Neuronal stem cell (in vitro differentiated cells): ENCODE measurements around the gene IVD.

Source experiments
- DNase-seq: peaks from one replicate; pipeline ENCODE4 v3.0.0-alpha.2; 2013; ENCODE audit warnings: low spot score
- H2AFZ ChIP-seq: one replicate; pipeline ENCODE4 v1.6.1; 2013; ENCODE audit warnings: mild to moderate bottlenecking, low read length, inconsistent platforms
- H2AK5ac ChIP-seq: 2 replicates; pipeline ENCODE4 v1.6.1; 2013; ENCODE audit warnings: low read depth, mild to moderate bottlenecking, inconsistent platforms, low read length, moderate library complexity, mixed read lengths
- H2BK120ac ChIP-seq: 2 replicates; pipeline ENCODE4 v1.6.1; 2013; ENCODE audit warnings: low read depth, mild to moderate bottlenecking, inconsistent platforms, low read length, moderate library complexity, mixed read lengths
- H2BK12ac ChIP-seq: one replicate; pipeline ENCODE4 v1.6.1; 2013; ENCODE audit warnings: low read length, inconsistent platforms
- H2BK15ac ChIP-seq: 2 replicates; pipeline ENCODE4 v1.6.1; 2013; ENCODE audit warnings: mild to moderate bottlenecking, low read length, inconsistent platforms, mixed read lengths
- H2BK5ac ChIP-seq: one replicate; pipeline ENCODE4 v1.6.1; 2013; ENCODE audit warnings: inconsistent platforms, mild to moderate bottlenecking, low read length, moderate library complexity
- H3K14ac ChIP-seq: one replicate; pipeline ENCODE4 v1.6.1; 2013; ENCODE audit warnings: low read length, inconsistent platforms
- H3K18ac ChIP-seq: 2 replicates; pipeline ENCODE4 v1.6.1; 2013; ENCODE audit warnings: low read length, inconsistent platforms
- H3K23ac ChIP-seq: 2 replicates; pipeline ENCODE4 v1.6.1; 2013; ENCODE audit warnings: low read depth, mild to moderate bottlenecking, mixed read lengths, low read length, inconsistent platforms; ENCODE audit not compliant: poor library complexity
- H3K27ac ChIP-seq: replicated peaks from 3 replicates; pipeline ENCODE4 v1.5.1; 2013; ENCODE audit warnings: low read length, inconsistent platforms
- H3K27me3 ChIP-seq, 3 experiments: 2 replicates each; pipeline ENCODE4 v1.6.1; 2013; ENCODE audit warnings: low read length in 3 of 3, mild to moderate bottlenecking in 2 of 3, inconsistent platforms in 1 of 3, low read depth in 1 of 3, mixed read lengths in 1 of 3, moderate library complexity in 1 of 3; ENCODE audit not compliant: control insufficient read depth in 3 of 3, insufficient read depth in 3 of 3
- H3K36me3 ChIP-seq, 2 donors: replicated peaks in 1 of 2; 2 replicates each; pipeline ENCODE4 v1.6.1; 2013; ENCODE audit warnings: low read length in 2 of 2; ENCODE audit not compliant: control insufficient read depth in 2 of 2, insufficient read depth in 2 of 2
- H3K4ac ChIP-seq: 2 replicates; pipeline ENCODE4 v1.6.1; 2013; ENCODE audit warnings: inconsistent platforms, mild to moderate bottlenecking, low read length, moderate library complexity
- H3K4me1 ChIP-seq, 2 donors: 1 replicate in 1 of 2; 2 replicates in 1 of 2; pipeline ENCODE4 v1.6.1; 2013; ENCODE audit warnings: low read length in 2 of 2, low read depth in 1 of 2; ENCODE audit not compliant: control insufficient read depth in 2 of 2, insufficient read depth in 1 of 2
- H3K4me2 ChIP-seq: one replicate; pipeline ENCODE4 v1.6.1; 2013; ENCODE audit warnings: mild to moderate bottlenecking, low read length, inconsistent platforms; ENCODE audit not compliant: insufficient read depth, poor library complexity, severe bottlenecking
- H3K4me3 ChIP-seq, 2 donors: 2 replicates each; pipeline ENCODE4 v1.5.1; 2013; ENCODE audit warnings: low read length in 2 of 2, mild to moderate bottlenecking in 2 of 2, inconsistent platforms in 1 of 2, moderate library complexity in 1 of 2
- H3K79me1 ChIP-seq: one replicate; pipeline ENCODE4 v1.6.1; 2013; ENCODE audit warnings: low read depth, mild to moderate bottlenecking, inconsistent platforms, low read length, moderate library complexity
- H3K9ac ChIP-seq: one replicate; pipeline ENCODE4 v1.6.1; 2013; ENCODE audit warnings: mild to moderate bottlenecking, low read depth, low read length, inconsistent platforms; ENCODE audit not compliant: poor library complexity
- H3K9me3 ChIP-seq, 2 donors: replicated peaks in 1 of 2; 2 replicates each; pipeline versions ENCODE3 to v1.6.1; 2013; ENCODE audit warnings: low read length in 2 of 2, mild to moderate bottlenecking in 2 of 2, inconsistent platforms in 1 of 2, low read depth in 1 of 2, mixed read lengths in 1 of 2, moderate library complexity in 1 of 2; ENCODE audit not compliant: control insufficient read depth in 2 of 2, insufficient read depth in 1 of 2
- H4K8ac ChIP-seq: one replicate; pipeline ENCODE4 v1.6.1; 2013; ENCODE audit warnings: low read depth, mild to moderate bottlenecking, inconsistent platforms, low read length, moderate library complexity
- H4K91ac ChIP-seq: one replicate; pipeline ENCODE4 v1.6.1; 2013; ENCODE audit warnings: low read length, low read depth, mild to moderate bottlenecking, inconsistent platforms; ENCODE audit not compliant: poor library complexity
- WGBS, 2 donors: extraction: QIAGEN DNeasy Blood & Tissue Kit; methylation state at CpG; one replicate each; pipeline ENCODE4 v1.1.7; 2013; ENCODE audit warnings: missing lambda C conversion rate in 2 of 2, mixed read lengths in 1 of 2; ENCODE audit not compliant: insufficient read length in 2 of 2, insufficient replicate concordance in 1 of 2; ENCODE audit errors: extremely low coverage in 2 of 2; 5-methylcytosine and 5-hydroxymethylcytosine counted together

Gene IVD

DNA sequence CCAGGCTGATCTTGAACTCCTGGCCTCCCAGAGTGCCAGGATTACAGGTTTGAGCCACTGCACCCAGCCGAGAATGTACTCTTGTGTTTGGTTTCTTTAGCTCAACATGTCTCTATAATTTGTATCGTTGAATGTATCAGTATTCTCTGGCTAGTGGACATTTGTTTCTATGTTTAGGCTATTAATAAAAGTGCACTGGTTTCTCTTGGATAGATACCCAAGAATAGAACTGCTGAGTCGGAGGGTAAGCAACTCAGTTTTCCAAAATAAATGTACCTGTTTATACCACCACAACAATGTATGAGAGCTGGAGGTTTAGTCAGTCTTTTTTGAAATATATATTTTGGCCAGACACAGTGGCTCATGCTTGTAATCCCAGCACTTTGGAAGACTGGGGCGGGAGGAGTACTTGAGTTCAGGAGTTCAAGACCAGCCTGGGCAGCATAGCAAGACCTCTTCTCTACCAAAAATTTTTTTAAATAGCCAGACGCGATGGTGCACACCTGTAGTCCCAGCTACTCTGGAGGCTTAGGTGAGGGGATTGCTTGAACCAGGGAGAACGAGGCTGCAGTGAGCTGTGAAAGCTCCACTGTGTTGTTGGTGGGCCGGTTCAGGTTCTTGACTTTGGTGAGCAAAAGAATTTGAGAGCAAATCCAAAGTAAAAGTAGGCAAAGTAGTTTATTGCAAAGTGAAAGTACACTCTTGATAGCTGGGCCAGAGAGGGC is 7.7 kb upstream of the IVD start:
- no peak overlapping the region for H3K27ac ChIP-seq
- no peak overlapping the region for H3K23ac ChIP-seq
- no peak overlapping the region for H3K14ac ChIP-seq
- H3K4ac ChIP-seq: no peak overlapping the region
- H3K9ac ChIP-seq: no peak overlapping the region
- H4K91ac ChIP-seq: no peak overlapping the region
- no peak overlapping the region for H3K18ac ChIP-seq
- no peak overlapping the region for H4K8ac ChIP-seq
- H3K79me1 ChIP-seq: no peaks in the 10 kb centered on the region
- peaks cover 11 to 26% of the 10 kb centered on the region in 2 donors for H3K36me3 ChIP-seq
- no peak overlapping the region for H2BK12ac ChIP-seq
- no peaks in the 10 kb centered on the region for H3K9me3 ChIP-seq
- no peak overlapping the region for H2AK5ac ChIP-seq
- no CpG with 5 or more reads among the region's 8 CpGs for WGBS, 2 donors
- DNase-seq: no peak
- no peaks in the 10 kb centered on the region for H3K4me1 ChIP-seq
- H3K27me3 ChIP-seq: no peaks in the 10 kb centered on the region
- H2BK5ac ChIP-seq: no peak overlapping the region
- no peak overlapping the region for H3K4me3 ChIP-seq
- H3K4me2 ChIP-seq: no peak overlapping the region
- no peak overlapping the region for H2AFZ ChIP-seq
- no peak overlapping the region for H2BK120ac ChIP-seq
- no peak overlapping the region for H2BK15ac ChIP-seq

DNA sequence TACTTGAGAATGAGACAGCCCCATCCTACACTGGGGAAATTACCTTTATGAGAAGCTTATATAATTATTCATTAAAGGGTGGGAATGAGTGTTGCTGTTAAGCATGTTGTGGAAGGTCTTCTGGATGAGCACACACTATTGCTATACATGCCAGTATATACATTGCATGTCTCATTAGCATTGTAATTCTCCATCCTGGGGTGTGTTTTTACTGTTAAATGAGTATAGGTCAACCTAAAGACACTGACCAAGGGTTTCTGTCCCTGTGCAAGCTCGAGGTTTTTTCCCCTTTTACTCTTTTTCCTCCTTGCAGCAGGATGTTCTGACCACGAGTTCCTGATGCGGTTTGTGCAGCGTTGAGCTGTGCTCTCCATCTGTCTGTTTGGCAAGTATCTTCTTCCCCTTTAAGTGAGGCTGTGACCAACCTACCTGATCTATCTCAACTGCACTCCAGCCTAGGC is 7.2 kb upstream of the IVD start:
- DNase-seq: no peak
- no peak overlapping the region for H3K14ac ChIP-seq
- H3K9ac ChIP-seq: no peak overlapping the region
- no peak overlapping the region for H4K8ac ChIP-seq
- H3K4me2 ChIP-seq: no peak overlapping the region
- no peak overlapping the region for H2BK120ac ChIP-seq
- no peak overlapping the region for H2AFZ ChIP-seq
- no peak overlapping the region for H2AK5ac ChIP-seq
- no peak overlapping the region for H2BK5ac ChIP-seq
- H3K23ac ChIP-seq: no peak overlapping the region
- H3K79me1 ChIP-seq: no peaks in the 10 kb centered on the region
- H3K27ac ChIP-seq: no peak overlapping the region
- H3K4ac ChIP-seq: no peak overlapping the region
- H2BK15ac ChIP-seq: no peak overlapping the region
- H3K4me3 ChIP-seq: no peak overlapping the region
- no peaks in the 10 kb centered on the region for H3K4me1 ChIP-seq
- no peaks in the 10 kb centered on the region for H3K9me3 ChIP-seq
- no CpG with 5 or more reads among the region's 4 CpGs for WGBS, 2 donors
- no peaks in the 10 kb centered on the region for H3K27me3 ChIP-seq
- no peak overlapping the region for H4K91ac ChIP-seq
- H3K18ac ChIP-seq: no peak overlapping the region
- peaks cover 7 to 20% of the 10 kb centered on the region in 2 donors for H3K36me3 ChIP-seq
- H2BK12ac ChIP-seq: no peak overlapping the region

DNA sequence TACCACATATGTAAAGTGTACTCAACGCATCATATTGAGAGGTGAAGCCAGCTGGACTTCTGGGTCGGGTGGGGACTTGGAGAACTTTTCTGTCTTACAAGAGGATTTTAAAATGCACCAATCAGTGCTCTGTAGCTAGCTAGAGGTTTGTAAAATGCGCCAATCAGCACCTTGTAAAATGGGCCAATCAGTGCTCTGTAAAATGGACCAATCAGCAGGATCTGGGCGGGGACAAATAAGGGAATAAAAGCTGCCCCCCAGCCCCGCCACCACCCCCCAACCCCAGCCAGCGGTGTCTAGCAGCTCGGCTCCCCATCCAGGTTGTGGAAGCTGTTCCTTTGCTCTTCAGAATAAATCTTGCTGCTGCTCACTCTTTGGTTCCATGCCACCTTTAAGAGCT is 6.2 kb upstream of the IVD start:
- Histone ChIP-seq H3K14ac (no peak overlapping the region), H3K4me1 (no peaks in the 10 kb centered on the region)

DNA sequence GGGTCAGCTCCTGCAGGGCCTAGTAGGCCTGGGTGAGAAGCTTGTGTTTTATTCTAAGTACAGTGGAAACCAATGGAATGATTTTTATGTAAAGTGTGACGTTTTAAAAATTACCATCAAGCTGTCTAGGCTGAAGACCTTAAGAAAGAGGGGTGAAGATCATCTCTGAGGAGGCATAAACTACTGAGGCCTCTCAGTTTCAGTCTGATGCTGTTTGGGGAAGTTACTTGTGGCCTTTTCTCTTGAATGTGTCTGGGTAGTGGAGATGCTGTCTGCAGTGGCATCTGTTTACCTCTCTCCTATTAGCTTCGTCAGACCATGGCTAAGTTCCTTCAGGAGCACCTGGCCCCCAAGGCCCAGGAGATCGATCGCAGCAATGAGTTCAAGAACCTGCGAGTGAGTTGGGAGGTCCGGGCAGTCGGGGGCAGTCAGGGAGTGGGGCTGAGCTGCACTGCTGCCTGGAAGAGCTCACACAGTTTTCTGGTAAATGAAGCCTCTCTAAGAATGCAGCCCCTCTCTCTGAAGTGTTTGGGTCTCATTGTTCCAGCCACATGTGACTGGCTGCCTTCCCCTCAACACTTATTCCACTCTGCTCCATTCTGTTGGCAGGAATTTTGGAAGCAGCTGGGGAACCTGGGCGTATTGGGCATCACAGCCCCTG is 1.9 kb downstream of the IVD start:
- Histone ChIP-seq H2BK15ac (no peak overlapping the region), H2BK5ac (no peak overlapping the region), H4K8ac (no peak overlapping the region), H3K4ac (no peak overlapping the region), H3K36me3 (peaks cover 33 to 52% of the 10 kb centered on the region in 2 donors), H3K27me3 (no peaks in the 10 kb centered on the region), H3K18ac (no peak overlapping the region), H3K27ac (no peak overlapping the region), H3K79me1 (peaks cover 5% of the 10 kb centered on the region), H3K4me1 (peaks cover 1 to 6% of the 10 kb centered on the region in 2 donors), H3K9me3 (no peaks in the 10 kb centered on the region), H2BK12ac (no peak overlapping the region), H2BK120ac (no peak overlapping the region), H3K14ac (no peak overlapping the region), H2AFZ (no peak overlapping the region), H2AK5ac (no peak overlapping the region), H4K91ac (no peak overlapping the region), H3K4me3 (no peak overlapping the region), H3K9ac (no peak overlapping the region), H3K23ac (no peak overlapping the region), H3K4me2 (no peak overlapping the region)
- WGBS, 2 donors: no CpG with 5 or more reads among the region's 8 CpGs
- DNase-seq: no peak

More for the DNA sequence above, 6.2 kb upstream of the IVD start:
- no CpG with 5 or more reads among the region's 7 CpGs for WGBS, 2 donors
- Histone ChIP-seq H3K27ac (no peak overlapping the region), H3K4me2 (no peak overlapping the region), H3K9ac (no peak overlapping the region), H2AFZ (no peak overlapping the region), H3K79me1 (no peaks in the 10 kb centered on the region), H3K18ac (no peak overlapping the region), H3K36me3 (peaks cover 2 to 10% of the 10 kb centered on the region in 2 donors), H3K9me3 (no peaks in the 10 kb centered on the region), H4K8ac (no peak overlapping the region), H2BK120ac (no peak overlapping the region), H2BK5ac (no peak overlapping the region), H4K91ac (no peak overlapping the region), H2BK12ac (no peak overlapping the region), H3K4me3 (no peak overlapping the region), H2BK15ac (no peak overlapping the region), H3K23ac (no peak overlapping the region), H3K27me3 (no peaks in the 10 kb centered on the region), H3K4ac (no peak overlapping the region), H2AK5ac (no peak overlapping the region)
- no peak for DNase-seq
